HUES64 (cell line): ENCODE results near the gene PKN3.

ENCODE experiments used
- H3K27ac ChIP-seq: 2 replicates; pipeline ENCODE4 v1.7.0; 2013; ENCODE audit warnings: low read depth, low read length, inconsistent platforms
- H3K27me3 ChIP-seq: 2 replicates; pipeline ENCODE4 v1.6.1; 2013; ENCODE audit warnings: mild to moderate bottlenecking, low read length; ENCODE audit not compliant: insufficient read depth
- H3K36me3 ChIP-seq: 2 replicates; pipeline ENCODE4 v1.6.1; 2013; ENCODE audit warnings: mild to moderate bottlenecking, low read length; ENCODE audit not compliant: insufficient read depth
- H3K4me1 ChIP-seq: 2 replicates; pipeline ENCODE4 v1.6.1; 2013; ENCODE audit warnings: mild to moderate bottlenecking, low read length, moderate library complexity; ENCODE audit not compliant: insufficient read depth
- H3K4me3 ChIP-seq: 2 replicates; pipeline ENCODE4 v1.5.1; 2013; ENCODE audit warnings: mild to moderate bottlenecking, low read length, moderate library complexity
- H3K9ac ChIP-seq: 2 replicates; pipeline ENCODE4 v1.6.1; 2013; ENCODE audit warnings: mild to moderate bottlenecking, low read depth, low read length
- H3K9me3 ChIP-seq: 2 replicates; pipeline ENCODE4 v1.6.1; 2013; ENCODE audit warnings: low read depth, low read length; ENCODE audit not compliant: insufficient read depth
- WGBS: fragments of 150-250, 120-280 bp; methylation state at CpG from one replicate; pipeline ENCODE4 v1.1.7; 2013; ENCODE audit warnings: missing lambda C conversion rate; 5-methylcytosine and 5-hydroxymethylcytosine counted together

PKN3 gene

GRCh38 chr9:128753627-128754026 is 51.3 kb downstream of the PKN3 start:
- H3K4me1 ChIP-seq, result no peaks in the 10 kb centered on the region
- H3K27me3 ChIP-seq, result no peaks in the 10 kb centered on the region
- no peak overlapping the region for H3K9ac ChIP-seq
- no peaks in the 10 kb centered on the region for H3K9me3 ChIP-seq
- H3K36me3 ChIP-seq, result peaks cover 20% of the 10 kb centered on the region
- no peak overlapping the region for H3K27ac ChIP-seq
- 96% methylated on average over 16 of the region's 16 CpGs for WGBS
- no peak overlapping the region for H3K4me3 ChIP-seq

- peaks cover 10% of the 10 kb centered on the region for H3K36me3 ChIP-seq
- no peak overlapping the region for H3K9ac ChIP-seq
- H3K4me3 ChIP-seq, result no peak overlapping the region
- H3K27me3 ChIP-seq, result no peaks in the 10 kb centered on the region
- H3K27ac ChIP-seq, result no peak overlapping the region
- no peaks in the 10 kb centered on the region for H3K4me1 ChIP-seq
- WGBS, result 89% methylated on average over 6 of the region's 6 CpGs
- no peaks in the 10 kb centered on the region for H3K9me3 ChIP-seq
These were observed 55.3 kb downstream of the PKN3 start for GRCh38 chr9:128757602-128758001.

- Histone ChIP-seq H3K4me1 (peaks cover 7% of the 10 kb centered on the region; the same call in 1 of the 2 replicates), H3K27me3 (no peaks in the 10 kb centered on the region), H3K27ac (no peak overlapping the region), H3K9ac (no peak overlapping the region), H3K4me3 (no peak overlapping the region), H3K9me3 (no peaks in the 10 kb centered on the region), H3K36me3 (no peaks in the 10 kb centered on the region)
- WGBS, result 92% methylated on average over 9 of the region's 9 CpGs
These were observed 60.6 kb downstream of the PKN3 start for GRCh38 chr9:128762671-128763449.

GRCh38 chr9:128764361-128764760 is 62.1 kb downstream of the PKN3 start:
- H3K27me3 ChIP-seq, result no peaks in the 10 kb centered on the region
- no peak overlapping the region for H3K4me3 ChIP-seq
- no peaks in the 10 kb centered on the region for H3K36me3 ChIP-seq
- H3K27ac ChIP-seq, result no peak overlapping the region
- 89% methylated on average over 6 of the region's 6 CpGs for WGBS
- H3K9me3 ChIP-seq, result no peaks in the 10 kb centered on the region
- peaks cover 7% of the 10 kb centered on the region; the same call in 1 of the 2 replicates for H3K4me1 ChIP-seq
- H3K9ac ChIP-seq, result no peak overlapping the region

- no peak overlapping the region for H3K9ac ChIP-seq
- H3K36me3 ChIP-seq, result no peaks in the 10 kb centered on the region
- H3K4me3 ChIP-seq, result no peak overlapping the region
- no peak overlapping the region for H3K27ac ChIP-seq
- 85% methylated on average over 3 of the region's 3 CpGs for WGBS
- peaks cover 7% of the 10 kb centered on the region; the same call in 1 of the 2 replicates for H3K4me1 ChIP-seq
- H3K9me3 ChIP-seq, result no peaks in the 10 kb centered on the region
- no peaks in the 10 kb centered on the region for H3K27me3 ChIP-seq
These were observed 63.2 kb downstream of the PKN3 start for GRCh38 chr9:128765499-128765898.

- no peak overlapping the region for H3K4me3 ChIP-seq
- H3K27ac ChIP-seq, result no peak overlapping the region
- H3K9me3 ChIP-seq, result no peaks in the 10 kb centered on the region
- H3K36me3 ChIP-seq, result no peaks in the 10 kb centered on the region
- peaks cover 7% of the 10 kb centered on the region; the same call in 1 of the 2 replicates for H3K4me1 ChIP-seq
- no peak overlapping the region for H3K9ac ChIP-seq
- H3K27me3 ChIP-seq, result no peaks in the 10 kb centered on the region
- 90% methylated on average over 6 of the region's 6 CpGs for WGBS
These were observed 66.3 kb downstream of the PKN3 start for GRCh38 chr9:128768606-128769005.
